ENCODE results near the gene CCDC78. TPM values are rescaled to one million over a fixed set of nuclear protein-coding genes. Genes with fewer than 3 reads are reported as not detected.

The CCDC78 gene
- total RNA-seq, 1 experiment from 2014 or later: 22.9 TPM

GRCh38 chr16:710500-711075 lies 15.7 kb downstream of the CCDC78 start:
- ATAC-seq (no peak), DNase-seq (ENCODE audit: low read depth, low spot score) (no peak)
- ChIA-PET CTCF (interaction anchor here (1.5 kb wide), 1 partner anchor 18 kb away, joined by 3 read pairs; no protein-coding TSS in a partner anchor), RAD21 (ENCODE audit: low non-redundant PET in 1 of 2, low total read pairs in 2 of 2, uncharacterized antibody in 2 of 2, unreplicated experiment in 2 of 2) (no interaction called here), POLR2A (no interaction called here)
- TF ChIP-seq POLR2A (IDR thresholded peaks at IDR 0.05; ENCODE audit: borderline replicate concordance, extremely low read depth, insufficient read depth, insufficient read length) (no peak), YY1 (IDR thresholded peaks at IDR 0.05; ENCODE audit: extremely low read depth, insufficient replicate concordance, low read depth, low read length) (no peak), CEBPB (IDR thresholded peaks at IDR 0.05; ENCODE audit: low read depth) (no peak), ATF3 (IDR thresholded peaks at IDR 0.05) (no peak), EZH2phosphoT487 (IDR thresholded peaks at IDR 0.05; ENCODE audit: borderline replicate concordance) (no peak), POLR2AphosphoS5 (IDR thresholded peaks at IDR 0.05; ENCODE audit: low read depth, low read length) (no peak), SP1 (IDR thresholded peaks at IDR 0.05; ENCODE audit: low read depth) (no peak), CBX3 (IDR thresholded peaks at IDR 0.05; ENCODE audit: low read depth) (no peak), EZH2 (IDR thresholded peaks at IDR 0.05) (no peak), JUND (IDR thresholded peaks at IDR 0.05) (no peak), RAD21 (IDR thresholded peaks at IDR 0.05; ENCODE audit: low read depth) (no peak), ELF1 (IDR thresholded peaks at IDR 0.05; ENCODE audit: borderline replicate concordance, low read depth) (no peak)
- H3K36me3 ChIP-seq (ENCODE audit: control insufficient read depth in 1 of 2, insufficient read depth in 2 of 2, low read length in 2 of 2): no peaks in the 10 kb centered on the region
- H3K4me1 ChIP-seq (ENCODE audit: control insufficient read depth in 1 of 2, insufficient read depth in 2 of 2, low read length in 2 of 2): peaks cover 17 to 54% of the 10 kb centered on the region in 2 experiments
- intact Hi-C loops (cut with micrococcal nuclease): loop anchor here (5.0 kb wide), 2 partner anchors 167 to 347 kb away; no protein-coding TSS in a partner anchor
- no peaks in the 10 kb centered on the region for H3K9me3 ChIP-seq (ENCODE audit: control insufficient read depth in 1 of 2, insufficient read depth in 1 of 2, low read depth in 1 of 2, low read length in 2 of 2)
- H3K9me2 ChIP-seq (ENCODE audit: insufficient read depth): no peaks in the 10 kb centered on the region
- H3K27me3 ChIP-seq (ENCODE audit: insufficient read depth, low read length): no peaks in the 10 kb centered on the region
- no peaks in the 10 kb centered on the region for H3K79me2 ChIP-seq (ENCODE audit: insufficient read depth, low read length)
- no peak overlapping the region for H3K4me3 ChIP-seq (replicated peaks in 1 of 2; ENCODE audit: low read depth in 1 of 2, low read length in 2 of 2)
- no peak overlapping the region for H2AFZ ChIP-seq (ENCODE audit: low read depth, low read length, poor library complexity, severe bottlenecking)
- H3K4me2 ChIP-seq (ENCODE audit: low read length): no peak overlapping the region
- no peak overlapping the region for H3K27ac ChIP-seq (ENCODE audit: low read depth, low read length)
- H3K9ac ChIP-seq (ENCODE audit: low read length): no peak overlapping the region
- no TSS peak for BruUV-seq (replicated peaks)
- no peaks in the 10 kb centered on the region for H4K20me1 ChIP-seq (ENCODE audit: insufficient read depth)

Data from HCT116 (cell line).